Uterus (tissue), 4 donors: Measurements from ENCODE around the gene MMRN2. TPM values are rescaled to one million over a fixed set of nuclear protein-coding genes. Genes with fewer than 3 reads are reported as not detected.

ENCODE experiments used
- DNase-seq, 2 donors: peaks; one replicate each; pipeline ENCODE4 v3.0.0-alpha.2; 2019 to 2020
- H3K27ac ChIP-seq, 2 donors: fragments of 200-600 bp; sonication (generic); 1 replicate in 1 of 2; 2 replicates in 1 of 2; pipeline ENCODE4 v1.5.1; 2016 to 2018
- H3K27me3 ChIP-seq, 2 donors: fragments of 200-600 bp; sonication (generic); one replicate each; pipeline ENCODE4 v1.5.1; 2018 to 2019; ENCODE audit warnings: control low read depth in 1 of 2
- H3K36me3 ChIP-seq, 2 donors: fragments of 200-600 bp; sonication (generic); one replicate each; pipeline ENCODE4 v1.5.1; 2019; ENCODE audit warnings: control low read depth in 1 of 2
- H3K4me1 ChIP-seq, 2 donors: fragments of 200-600 bp; sonication (generic); one replicate each; pipeline ENCODE4 v1.5.1; 2018 to 2019; ENCODE audit warnings: control low read depth in 1 of 2
- H3K4me3 ChIP-seq, 2 donors: fragments of 200-600 bp; sonication (generic); 1 replicate in 1 of 2; 2 replicates in 1 of 2; pipeline ENCODE4 v1.5.1; 2018 to 2019; ENCODE audit warnings: mild to moderate bottlenecking in 1 of 2
- H3K9me3 ChIP-seq, 2 donors: fragments of 200-600 bp; sonication (generic); one replicate each; pipeline ENCODE4 v1.5.1; 2019; ENCODE audit warnings: control low read depth in 1 of 2
- CTCF ChIP-seq, 4 experiments: fragments of 200-600 bp in 2 of 4; fragments of 450-650 bp in 2 of 4; sonication (generic) in 2 of 4; IDR thresholded peaks; one replicate each; pipeline ENCODE4 v1.5.1; 2016 to 2019; ENCODE audit warnings: antibody characterized with exemption in 4 of 4, mild to moderate bottlenecking in 2 of 4, moderate library complexity in 1 of 4
- POLR2A ChIP-seq, 2 donors: fragments of 450-650 bp; IDR thresholded peaks; one replicate each; pipeline ENCODE4 v1.6.1; 2016; ENCODE audit warnings: antibody characterized with exemption in 2 of 2, mild to moderate bottlenecking in 1 of 2, moderate library complexity in 1 of 2
- intact Hi-C: fragments of 100-400 bp; cut with DNase I; formaldehyde crosslinking; loops from one replicate; pipeline ENCODE4 v1.15.1; 2023; ENCODE audit warnings: low total_unique reads
- total RNA-seq, 4 donors: library from RNA; depleted of rRNA in 3 of 4; stranded (reverse); fragments of >200 nt in 3 of 4; gene quantifications; one replicate each; pipeline versions ENCODE4 v1.1.0 to v1.2.4, GENCODE V29; 2014 to 2023
- donor health status: DM: yes; HTN: yes; CAD: no.

Gene MMRN2
- total RNA-seq, 4 donors from 2014 or later: 45.0 to 133 (median 74.2) TPM

DNA sequence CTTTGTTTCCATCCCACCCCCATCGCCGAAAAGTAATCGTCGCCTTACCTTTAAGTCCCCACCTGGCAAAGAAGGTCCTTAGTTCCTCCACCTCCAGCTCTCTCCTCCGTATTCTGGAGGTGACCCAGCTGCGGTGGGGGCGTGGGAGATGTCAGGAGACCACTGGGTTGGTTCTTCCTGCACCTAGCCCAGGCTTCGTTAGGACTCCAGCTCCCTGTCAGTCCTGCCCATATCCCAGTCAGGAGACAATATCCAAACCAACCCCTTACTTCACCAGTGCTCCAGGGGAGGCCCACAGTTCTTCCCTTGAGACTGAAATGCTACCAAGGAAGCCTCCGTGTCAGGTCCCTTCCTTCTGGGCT, 11.6 kb upstream of the MMRN2 start:
- TF ChIP-seq CTCF (IDR thresholded peaks at IDR 0.05) (no peak), POLR2A (IDR thresholded peaks at IDR 0.05) (no peak)
- peak in 1 of 2 donors; percentile 42 for DNase-seq
- Histone ChIP-seq H3K9me3 (no peaks in the 10 kb centered on the region), H3K27ac (peak overlapping the region; percentile 98 to 99), H3K36me3 (no peaks in the 10 kb centered on the region), H3K4me3 (peak overlapping the region; percentile 55 to 79), H3K4me1 (peaks cover 0 to 29% of the 10 kb centered on the region in 2 donors), H3K27me3 (no peaks in the 10 kb centered on the region)
- intact Hi-C loops: loop anchor here (10.0 kb wide), 1 partner anchor 126 kb away; the partner anchor contains the start of genes GLUD1 and SHLD2

GRCh38 chr10:86968271-86968993, 11.0 kb upstream of the MMRN2 start, which contains the start of gene ADIRF:
Gene ADIRF, plus strand, starts transcription at chr10:86968482. Its CDS starts 63 bp downstream, at chr10:86968545.
- Histone ChIP-seq H3K27ac (peak within 1 kb of the TSS; percentile 98 to 99), H3K27me3 (no peaks in the 10 kb centered on the region), H3K4me3 (peak within 1 kb of the TSS; percentile 55 to 79), H3K36me3 (no peaks in the 10 kb centered on the region), H3K9me3 (no peaks in the 10 kb centered on the region), H3K4me1 (peaks cover 0 to 29% of the 10 kb centered on the region in 2 donors)
- peak; percentile 68 to 76 for DNase-seq
- intact Hi-C loops: loop anchor here (10.0 kb wide), 1 partner anchor 126 kb away; the partner anchor contains the start of genes GLUD1 and SHLD2
- peak; percentile 45 to 62 for TF ChIP-seq POLR2A (IDR thresholded peaks at IDR 0.05)
- peak in 1 of 4 experiments; percentile 3 for TF ChIP-seq CTCF (IDR thresholded peaks at IDR 0.05)

DNA sequence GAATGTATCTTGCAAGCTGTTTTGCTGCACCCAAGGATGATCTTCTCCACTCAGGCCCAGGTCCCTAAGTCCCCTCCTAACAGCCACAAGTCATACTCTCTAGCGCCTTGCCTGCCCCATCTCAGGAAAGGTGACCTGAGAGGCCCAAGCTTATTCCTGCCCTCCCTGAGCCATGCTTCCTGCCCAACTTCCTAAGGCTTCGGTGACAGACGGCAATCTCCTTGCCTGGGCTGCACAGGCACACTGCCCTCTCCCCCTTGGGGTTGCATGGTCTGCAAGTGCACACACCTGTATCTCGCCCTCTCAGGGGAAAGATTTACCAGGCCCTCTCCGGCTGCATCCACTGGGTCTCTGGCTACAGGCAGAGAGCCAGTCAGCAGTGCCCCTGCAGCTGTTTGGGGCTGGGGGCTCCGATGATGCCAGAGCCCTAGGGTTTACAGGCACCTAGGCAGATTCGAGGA, 10.1 kb upstream of the MMRN2 start:
- Histone ChIP-seq H3K27ac (peak overlapping the region; percentile 98 to 99), H3K36me3 (no peaks in the 10 kb centered on the region), H3K4me1 (peaks cover 0 to 29% of the 10 kb centered on the region in 2 donors), H3K4me3 (peak overlapping the region in 1 of 2 donors; percentile 55), H3K27me3 (no peaks in the 10 kb centered on the region), H3K9me3 (no peaks in the 10 kb centered on the region)
- intact Hi-C loops: loop anchor here (10.0 kb wide), 1 partner anchor 127 kb away; the partner anchor contains the start of genes GLUD1 and SHLD2
- no peak for TF ChIP-seq CTCF (IDR thresholded peaks at IDR 0.05)
- no peak for TF ChIP-seq POLR2A (IDR thresholded peaks at IDR 0.05)
- DNase-seq: peak in 1 of 2 donors; percentile 17

GRCh38 chr10:86965986-86966654, 8.7 kb upstream of the MMRN2 start:
- no peaks in the 10 kb centered on the region for H3K36me3 ChIP-seq
- no peak overlapping the region for H3K4me3 ChIP-seq
- H3K4me1 ChIP-seq: peaks cover 0 to 29% of the 10 kb centered on the region in 2 donors
- DNase-seq: peak; percentile 16 to 25
- intact Hi-C loops: loop anchor here (10.0 kb wide), 1 partner anchor 129 kb away; the partner anchor contains the start of genes GLUD1 and SHLD2
- H3K27me3 ChIP-seq: no peaks in the 10 kb centered on the region
- peak overlapping the region; percentile 98 to 99 for H3K27ac ChIP-seq
- H3K9me3 ChIP-seq: no peaks in the 10 kb centered on the region
- no peak for TF ChIP-seq POLR2A (IDR thresholded peaks at IDR 0.05)
- TF ChIP-seq CTCF (IDR thresholded peaks at IDR 0.05): no peak
